Activated CD4-positive, alpha-beta memory T cell treated with anti-CD3 and anti-CD28 coated beads for 36 hours (primary cell): ENCODE measurements around the gene NRG3. TPM values are rescaled to one million over a fixed set of nuclear protein-coding genes. Genes with fewer than 3 reads are reported as not detected.
"Not testable (repeated sequence)": the region's sequence is repeated elsewhere in the genome, so short reads cannot be mapped to it uniquely, and the experiment has no call there.

Experiments used
- CTCF ChIA-PET: fragments of 350-600 bp; sonication (Branson Sonifier 250); formaldehyde crosslinking; loops from one replicate; lab custom pipeline; 2021; ENCODE audit warnings: antibody characterized with exemption, inconsistent platforms; lab: Charles Lee
- POLR2A ChIA-PET: fragments of 350-600 bp; sonication (Branson Sonifier 250); formaldehyde crosslinking; loops from one replicate; lab custom pipeline; 2021; ENCODE audit warnings: antibody characterized with exemption; lab: Charles Lee
- DNase-seq: peaks from one replicate; pipeline ENCODE4 v3.0.0-alpha.2; 2020
- H3K27ac Mint-ChIP-seq: one replicate; pipeline ENCODE4 v1.8.0; 2021; ENCODE audit warnings: mixed read lengths
- H3K27me3 Mint-ChIP-seq: one replicate; pipeline ENCODE4 v1.8.0; 2021; ENCODE audit warnings: mixed read lengths
- H3K36me3 Mint-ChIP-seq: one replicate; pipeline ENCODE4 v1.8.0; 2021; ENCODE audit warnings: mixed read lengths
- H3K4me1 Mint-ChIP-seq: one replicate; pipeline ENCODE4 v1.8.0; 2021; ENCODE audit warnings: low read depth, mixed read lengths
- H3K4me3 Mint-ChIP-seq: one replicate; pipeline ENCODE4 v1.8.0; 2021; ENCODE audit warnings: mild to moderate bottlenecking, mixed read lengths
- H3K9me3 Mint-ChIP-seq: one replicate; pipeline ENCODE4 v1.8.0; 2021; ENCODE audit warnings: mixed read lengths
- intact Hi-C: fragments of 100-400 bp; cut with micrococcal nuclease; formaldehyde crosslinking; loops from one replicate; pipeline ENCODE4 v1.15.1; 2023
- total RNA-seq, 2 experiments: library from RNA; stranded (reverse); gene quantifications; one replicate each; pipeline ENCODE4 v1.2.3, GENCODE V29; 2021

Gene NRG3
- total RNA-seq, 2 experiments from 2014 or later, result not detected

- CTCF ChIA-PET, H3K36me3 Mint-ChIP-seq, H3K27ac Mint-ChIP-seq: not testable (repeated sequence)
These were observed 802.9 kb downstream of the NRG3 start for GRCh38 chr10:82677932-82678331.

GRCh38 chr10:82678451-82678850, 803.5 kb downstream of the NRG3 start:
- intact Hi-C loops, H3K9me3 Mint-ChIP-seq, DNase-seq, POLR2A ChIA-PET, CTCF ChIA-PET, H3K4me1 Mint-ChIP-seq, H3K36me3 Mint-ChIP-seq, H3K27me3 Mint-ChIP-seq, H3K4me3 Mint-ChIP-seq, H3K27ac Mint-ChIP-seq: not testable (repeated sequence)

More at GRCh38 chr10:82677932-82678331, 802.9 kb downstream of the NRG3 start:
- H3K27me3 Mint-ChIP-seq, H3K9me3 Mint-ChIP-seq, H3K4me1 Mint-ChIP-seq, DNase-seq, H3K4me3 Mint-ChIP-seq, POLR2A ChIA-PET, intact Hi-C loops: not testable (repeated sequence)

GRCh38 chr10:82680608-82681007, 805.6 kb downstream of the NRG3 start:
- CTCF ChIA-PET, result no interaction called here

GRCh38 chr10:82683945-82684344, 809.0 kb downstream of the NRG3 start:
- intact Hi-C loops, result no loop called here
- POLR2A ChIA-PET, result no interaction called here
- no peaks in the 10 kb centered on the region for H3K36me3 Mint-ChIP-seq
- H3K4me1 Mint-ChIP-seq, result no peaks in the 10 kb centered on the region
- no peak for DNase-seq
- no peak overlapping the region for H3K27ac Mint-ChIP-seq
- H3K9me3 Mint-ChIP-seq, result peaks cover 4% of the 10 kb centered on the region
- no peaks in the 10 kb centered on the region for H3K27me3 Mint-ChIP-seq
- no peak overlapping the region for H3K4me3 Mint-ChIP-seq
- CTCF ChIA-PET, result no interaction called here

More at GRCh38 chr10:82680608-82681007, 805.6 kb downstream of the NRG3 start:
- Mint-ChIP-seq H3K27me3 (no peaks in the 10 kb centered on the region), H3K9me3 (peaks cover 6% of the 10 kb centered on the region), H3K36me3 (no peaks in the 10 kb centered on the region), H3K4me1 (no peaks in the 10 kb centered on the region), H3K4me3 (no peak overlapping the region), H3K27ac (no peak overlapping the region)
- DNase-seq, result no peak
- intact Hi-C loops, result no loop called here
- POLR2A ChIA-PET, result no interaction called here

- ChIA-PET POLR2A (no interaction called here), CTCF (no interaction called here)
- intact Hi-C loops, result no loop called here
These were observed 810.1 kb downstream of the NRG3 start for GRCh38 chr10:82685087-82685486.

GRCh38 chr10:82691211-82691610, 816.2 kb downstream of the NRG3 start:
- DNase-seq, result no peak
- H3K4me1 Mint-ChIP-seq, result no peaks in the 10 kb centered on the region
- intact Hi-C loops, result no loop called here
- no peaks in the 10 kb centered on the region for H3K27me3 Mint-ChIP-seq
- no peak overlapping the region for H3K27ac Mint-ChIP-seq
- CTCF ChIA-PET, result no interaction called here
- no peaks in the 10 kb centered on the region for H3K36me3 Mint-ChIP-seq
- H3K9me3 Mint-ChIP-seq, result peaks cover 9% of the 10 kb centered on the region
- POLR2A ChIA-PET, result no interaction called here
- no peak overlapping the region for H3K4me3 Mint-ChIP-seq

More at GRCh38 chr10:82685087-82685486, 810.1 kb downstream of the NRG3 start:
- H3K27ac Mint-ChIP-seq, result no peak overlapping the region
- no peak for DNase-seq
- H3K36me3 Mint-ChIP-seq, result no peaks in the 10 kb centered on the region
- H3K4me1 Mint-ChIP-seq, result no peaks in the 10 kb centered on the region
- H3K27me3 Mint-ChIP-seq, result no peaks in the 10 kb centered on the region
- peaks cover 4% of the 10 kb centered on the region for H3K9me3 Mint-ChIP-seq
- no peak overlapping the region for H3K4me3 Mint-ChIP-seq

- no peaks in the 10 kb centered on the region for H3K27me3 Mint-ChIP-seq
- no peak overlapping the region for H3K27ac Mint-ChIP-seq
- no peaks in the 10 kb centered on the region for H3K4me1 Mint-ChIP-seq
- no peaks in the 10 kb centered on the region for H3K36me3 Mint-ChIP-seq
- intact Hi-C loops, result no loop called here
- H3K4me3 Mint-ChIP-seq, result no peak overlapping the region
- peaks cover 6% of the 10 kb centered on the region for H3K9me3 Mint-ChIP-seq
- ChIA-PET POLR2A (no interaction called here), CTCF (no interaction called here)
- DNase-seq, result no peak
These were observed 817.5 kb downstream of the NRG3 start for GRCh38 chr10:82692458-82692857.

GRCh38 chr10:82721831-82722230, 846.8 kb downstream of the NRG3 start:
- no peaks in the 10 kb centered on the region for H3K4me1 Mint-ChIP-seq
- POLR2A ChIA-PET, result no interaction called here
- no peaks in the 10 kb centered on the region for H3K36me3 Mint-ChIP-seq
- H3K9me3 Mint-ChIP-seq, result peaks cover 16% of the 10 kb centered on the region
- no peak for DNase-seq
- CTCF ChIA-PET, result no interaction called here
- intact Hi-C loops, result no loop called here
- H3K27ac Mint-ChIP-seq, result no peak overlapping the region
- no peaks in the 10 kb centered on the region for H3K27me3 Mint-ChIP-seq
- H3K4me3 Mint-ChIP-seq, result no peak overlapping the region

GRCh38 chr10:82722273-82722672, 847.3 kb downstream of the NRG3 start:
- DNase-seq, result no peak
- H3K27me3 Mint-ChIP-seq, result no peaks in the 10 kb centered on the region
- no peaks in the 10 kb centered on the region for H3K36me3 Mint-ChIP-seq
- no peak overlapping the region for H3K4me3 Mint-ChIP-seq
- H3K27ac Mint-ChIP-seq, result no peak overlapping the region
- ChIA-PET CTCF (no interaction called here), POLR2A (no interaction called here)
- no peaks in the 10 kb centered on the region for H3K4me1 Mint-ChIP-seq
- peaks cover 17% of the 10 kb centered on the region for H3K9me3 Mint-ChIP-seq
- intact Hi-C loops, result no loop called here

- Mint-ChIP-seq H3K27me3 (no peaks in the 10 kb centered on the region), H3K27ac (no peak overlapping the region), H3K36me3 (no peaks in the 10 kb centered on the region), H3K4me3 (no peak overlapping the region), H3K4me1 (no peaks in the 10 kb centered on the region), H3K9me3 (peaks cover 4% of the 10 kb centered on the region)
- intact Hi-C loops, result no loop called here
- CTCF ChIA-PET, result interaction anchor here (0.7 kb wide), 1 partner anchor 164 kb away, joined by 3 read pairs; no protein-coding TSS in a partner anchor
- POLR2A ChIA-PET, result no interaction called here
- no peak for DNase-seq
These were observed 861.3 kb downstream of the NRG3 start for GRCh38 chr10:82736305-82736704.

GRCh38 chr10:82737549-82737948, 862.6 kb downstream of the NRG3 start:
- H3K4me1 Mint-ChIP-seq, result no peaks in the 10 kb centered on the region
- CTCF ChIA-PET, result no interaction called here
- no peak overlapping the region for H3K4me3 Mint-ChIP-seq
- intact Hi-C loops, result no loop called here
- H3K27ac Mint-ChIP-seq, result no peak overlapping the region
- no peaks in the 10 kb centered on the region for H3K27me3 Mint-ChIP-seq
- POLR2A ChIA-PET, result no interaction called here
- no peak for DNase-seq
- peaks cover 4% of the 10 kb centered on the region for H3K9me3 Mint-ChIP-seq
- no peaks in the 10 kb centered on the region for H3K36me3 Mint-ChIP-seq

GRCh38 chr10:82738592-82738991, 863.6 kb downstream of the NRG3 start:
- Mint-ChIP-seq H3K27ac (no peak overlapping the region), H3K36me3 (no peaks in the 10 kb centered on the region), H3K4me3 (no peak overlapping the region), H3K27me3 (no peaks in the 10 kb centered on the region), H3K9me3 (peaks cover 4% of the 10 kb centered on the region), H3K4me1 (no peaks in the 10 kb centered on the region)
- no peak for DNase-seq
- CTCF ChIA-PET, result no interaction called here
- POLR2A ChIA-PET, result interaction anchor here (0.6 kb wide), 1 partner anchor 716 kb away, joined by 3 read pairs; no protein-coding TSS in a partner anchor
- intact Hi-C loops, result no loop called here

GRCh38 chr10:82742478-82742877, 867.5 kb downstream of the NRG3 start:
- Mint-ChIP-seq H3K27me3 (no peaks in the 10 kb centered on the region), H3K4me3 (no peak overlapping the region), H3K36me3 (no peaks in the 10 kb centered on the region), H3K4me1 (no peaks in the 10 kb centered on the region), H3K9me3 (peaks cover 2% of the 10 kb centered on the region), H3K27ac (no peak overlapping the region)
- POLR2A ChIA-PET, result no interaction called here
- CTCF ChIA-PET, result no interaction called here
- no peak for DNase-seq
- intact Hi-C loops, result no loop called here
